NCI-H524 treated with DMSO at 0.1 percent for 48 hours (cell line): ENCODE measurements around the gene TNFRSF1A.

Experiments
- DNase-seq: peaks from one replicate; lab custom pipeline; 2025; lab: John Stamatoyannopoulos, UW

Gene TNFRSF1A

GRCh38 chr12:6374028-6374785 is 32.3 kb upstream of the TNFRSF1A start:
- DNase-seq, result no peak

- DNase-seq, result no peak
These were observed 31.3 kb upstream of the TNFRSF1A start for GRCh38 chr12:6373022-6373787.

GRCh38 chr12:6372403-6373003 is 30.6 kb upstream of the TNFRSF1A start:
- DNase-seq, result no peak

- DNase-seq, result no peak
These were observed 29.3 kb upstream of the TNFRSF1A start for GRCh38 chr12:6370994-6371754.

GRCh38 chr12:6370576-6370935 is 28.7 kb upstream of the TNFRSF1A start:
- DNase-seq, result no peak

GRCh38 chr12:6369916-6370575 is 28.2 kb upstream of the TNFRSF1A start:
- DNase-seq, result no peak

- no peak for DNase-seq
These were observed 27.1 kb upstream of the TNFRSF1A start for GRCh38 chr12:6368906-6369525.

- no peak for DNase-seq
These were observed 26.4 kb upstream of the TNFRSF1A start for GRCh38 chr12:6367969-6368892.

GRCh38 chr12:6367065-6367968 is 25.4 kb upstream of the TNFRSF1A start:
- no peak for DNase-seq

GRCh38 chr12:6364044-6364374 is 22.1 kb upstream of the TNFRSF1A start:
- no peak for DNase-seq

- no peak for DNase-seq
These were observed 21.6 kb upstream of the TNFRSF1A start for GRCh38 chr12:6363330-6364043.

GRCh38 chr12:6363010-6363329 is 21.1 kb upstream of the TNFRSF1A start:
- DNase-seq, result no peak

- DNase-seq, result no peak
These were observed 20.5 kb upstream of the TNFRSF1A start for GRCh38 chr12:6362403-6362802.

- no peak for DNase-seq
These were observed 20.0 kb upstream of the TNFRSF1A start for GRCh38 chr12:6361834-6362233.

- no peak for DNase-seq
These were observed 19.0 kb upstream of the TNFRSF1A start for GRCh38 chr12:6360578-6361490.

GRCh38 chr12:6360080-6360571 is 18.2 kb upstream of the TNFRSF1A start:
- DNase-seq, result no peak

GRCh38 chr12:6358881-6359280 is 17.0 kb upstream of the TNFRSF1A start:
- no peak for DNase-seq
